HCT116 (cell line): ENCODE measurements around the gene HSPA12A.

Experiments used
- CEBPB ChIP-seq: IDR thresholded peaks from 2 replicates; pipeline ENCODE4 v1.6.1; 2012; ENCODE audit warnings: low read depth
- EZH2 ChIP-seq: fragments of 200-600 bp; sonication (generic); IDR thresholded peaks from 2 replicates; pipeline ENCODE4 v1.6.1; 2017; ENCODE audit warnings: antibody characterized with exemption, mixed run types
- EZH2phosphoT487 ChIP-seq: fragments of 200-600 bp; IDR thresholded peaks from 2 replicates; pipeline ENCODE4 v1.6.1; 2018; ENCODE audit warnings: antibody characterized with exemption, borderline replicate concordance
- JUND ChIP-seq: IDR thresholded peaks from 2 replicates; pipeline ENCODE4 v1.6.1; 2012
- POLR2A ChIP-seq: IDR thresholded peaks from 2 replicates; pipeline ENCODE4 v1.7.0; 2011; ENCODE audit warnings: borderline replicate concordance; ENCODE audit not compliant: insufficient read depth, insufficient read length; ENCODE audit errors: extremely low read depth
- POLR2AphosphoS5 ChIP-seq: IDR thresholded peaks from 2 replicates; pipeline ENCODE4 v1.6.1; 2011; ENCODE audit warnings: mild to moderate bottlenecking, low read depth, low read length, moderate library complexity
- SP1 ChIP-seq: IDR thresholded peaks from 2 replicates; pipeline ENCODE4 v1.6.1; 2012; ENCODE audit warnings: low read depth
- SRF ChIP-seq: IDR thresholded peaks from 2 replicates; pipeline ENCODE4 v1.6.1; 2012; ENCODE audit warnings: low read depth
- ZFX ChIP-seq: fragments of 450-650 bp; IDR thresholded peaks from 2 replicates; pipeline ENCODE4 v1.6.1; 2017
- TF ChIP-seq, protein P1 (sequence below), 3 experiments: fragments of 200-600 bp in 1 of 3; sonication (generic) in 1 of 3; IDR thresholded peaks in 2 of 3; conservative IDR thresholded peaks in 1 of 3; 2 replicates each; pipeline ENCODE4 v1.5.1; 2012 to 2017; ENCODE audit warnings: low read depth in 2 of 3, low read length in 2 of 3, antibody characterized with exemption in 1 of 3, borderline replicate concordance in 1 of 3, control low read depth in 1 of 3, mild to moderate bottlenecking in 1 of 3, mixed read lengths in 1 of 3, mixed run types in 1 of 3, moderate library complexity in 1 of 3; ENCODE audit not compliant: insufficient read depth in 1 of 3
- TF ChIP-seq, protein P2 (sequence below): IDR thresholded peaks from 2 replicates; pipeline ENCODE4 v1.6.1; 2012; ENCODE audit warnings: low read depth

DNA sequence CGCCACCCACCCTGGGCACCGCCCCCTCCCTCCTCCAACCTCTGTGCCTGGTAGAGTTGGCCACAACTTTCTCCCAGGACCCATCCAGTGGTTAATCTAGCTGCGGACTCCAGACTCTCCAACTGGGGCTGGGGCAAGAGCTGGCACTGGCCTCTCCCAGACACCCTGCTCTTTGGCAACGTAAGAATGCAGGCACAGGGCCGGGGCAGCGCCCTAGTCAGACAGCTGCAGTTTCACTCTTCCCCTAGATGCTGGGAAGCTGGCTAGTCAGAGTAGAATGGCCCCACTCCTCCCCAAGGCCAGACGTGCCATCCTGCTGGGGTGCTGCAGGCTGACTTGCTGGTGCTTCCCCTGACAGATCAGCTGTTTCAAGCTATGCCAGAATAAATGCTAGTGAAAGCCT is 22.1 kb downstream of the HSPA12A start:
- TF ChIP-seq, protein P1, sequence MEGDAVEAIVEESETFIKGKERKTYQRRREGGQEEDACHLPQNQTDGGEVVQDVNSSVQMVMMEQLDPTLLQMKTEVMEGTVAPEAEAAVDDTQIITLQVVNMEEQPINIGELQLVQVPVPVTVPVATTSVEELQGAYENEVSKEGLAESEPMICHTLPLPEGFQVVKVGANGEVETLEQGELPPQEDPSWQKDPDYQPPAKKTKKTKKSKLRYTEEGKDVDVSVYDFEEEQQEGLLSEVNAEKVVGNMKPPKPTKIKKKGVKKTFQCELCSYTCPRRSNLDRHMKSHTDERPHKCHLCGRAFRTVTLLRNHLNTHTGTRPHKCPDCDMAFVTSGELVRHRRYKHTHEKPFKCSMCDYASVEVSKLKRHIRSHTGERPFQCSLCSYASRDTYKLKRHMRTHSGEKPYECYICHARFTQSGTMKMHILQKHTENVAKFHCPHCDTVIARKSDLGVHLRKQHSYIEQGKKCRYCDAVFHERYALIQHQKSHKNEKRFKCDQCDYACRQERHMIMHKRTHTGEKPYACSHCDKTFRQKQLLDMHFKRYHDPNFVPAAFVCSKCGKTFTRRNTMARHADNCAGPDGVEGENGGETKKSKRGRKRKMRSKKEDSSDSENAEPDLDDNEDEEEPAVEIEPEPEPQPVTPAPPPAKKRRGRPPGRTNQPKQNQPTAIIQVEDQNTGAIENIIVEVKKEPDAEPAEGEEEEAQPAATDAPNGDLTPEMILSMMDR (IDR thresholded peaks at IDR 0.05 in 2 of 3, conservative IDR thresholded peaks at IDR 0.05 in 1 of 3; ENCODE audit: borderline replicate concordance in 1 of 3, insufficient read depth in 1 of 3, low read depth in 2 of 3, low read length in 2 of 3), result no peak
- TF ChIP-seq POLR2AphosphoS5 (no peak), CEBPB (no peak), SP1 (no peak), EZH2 (no peak), POLR2A (no peak), EZH2phosphoT487 (no peak), SRF (no peak), JUND (no peak), ZFX (no peak)
- TF ChIP-seq, protein P2, sequence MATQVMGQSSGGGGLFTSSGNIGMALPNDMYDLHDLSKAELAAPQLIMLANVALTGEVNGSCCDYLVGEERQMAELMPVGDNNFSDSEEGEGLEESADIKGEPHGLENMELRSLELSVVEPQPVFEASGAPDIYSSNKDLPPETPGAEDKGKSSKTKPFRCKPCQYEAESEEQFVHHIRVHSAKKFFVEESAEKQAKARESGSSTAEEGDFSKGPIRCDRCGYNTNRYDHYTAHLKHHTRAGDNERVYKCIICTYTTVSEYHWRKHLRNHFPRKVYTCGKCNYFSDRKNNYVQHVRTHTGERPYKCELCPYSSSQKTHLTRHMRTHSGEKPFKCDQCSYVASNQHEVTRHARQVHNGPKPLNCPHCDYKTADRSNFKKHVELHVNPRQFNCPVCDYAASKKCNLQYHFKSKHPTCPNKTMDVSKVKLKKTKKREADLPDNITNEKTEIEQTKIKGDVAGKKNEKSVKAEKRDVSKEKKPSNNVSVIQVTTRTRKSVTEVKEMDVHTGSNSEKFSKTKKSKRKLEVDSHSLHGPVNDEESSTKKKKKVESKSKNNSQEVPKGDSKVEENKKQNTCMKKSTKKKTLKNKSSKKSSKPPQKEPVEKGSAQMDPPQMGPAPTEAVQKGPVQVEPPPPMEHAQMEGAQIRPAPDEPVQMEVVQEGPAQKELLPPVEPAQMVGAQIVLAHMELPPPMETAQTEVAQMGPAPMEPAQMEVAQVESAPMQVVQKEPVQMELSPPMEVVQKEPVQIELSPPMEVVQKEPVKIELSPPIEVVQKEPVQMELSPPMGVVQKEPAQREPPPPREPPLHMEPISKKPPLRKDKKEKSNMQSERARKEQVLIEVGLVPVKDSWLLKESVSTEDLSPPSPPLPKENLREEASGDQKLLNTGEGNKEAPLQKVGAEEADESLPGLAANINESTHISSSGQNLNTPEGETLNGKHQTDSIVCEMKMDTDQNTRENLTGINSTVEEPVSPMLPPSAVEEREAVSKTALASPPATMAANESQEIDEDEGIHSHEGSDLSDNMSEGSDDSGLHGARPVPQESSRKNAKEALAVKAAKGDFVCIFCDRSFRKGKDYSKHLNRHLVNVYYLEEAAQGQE, result no peak
